Measurements from ENCODE around the gene ARMC7. TPM values are rescaled to one million over a fixed set of nuclear protein-coding genes. Genes with fewer than 3 reads are reported as not detected.
A peak's percentile ranks its signal among the peaks of the same experiment; 100 is the strongest.

The ARMC7 gene
- total and polyA plus RNA-seq, 2 of the 13 experiments (the other 11 are each of a cell fraction or from before 2014, with no cell fraction given), result 3.9 to 4.2 TPM

GRCh38 chr17:75086496-75087181 is 23.1 kb upstream of the ARMC7 start (continued):
- TF ChIP-seq ZNF687 (CRISPR knock-in tag; IDR thresholded peaks at IDR 0.05), result no peak; the same call in 1 of the 2 replicates
- TF ChIP-seq FOXO1 (CRISPR knock-in tag; IDR thresholded peaks at IDR 0.05), result no peak
- no peak for TF ChIP-seq ZNF558 (CRISPR knock-in tag; IDR thresholded peaks at IDR 0.05; ENCODE audit: borderline replicate concordance)
- TF ChIP-seq PRDM10 (CRISPR knock-in tag; IDR thresholded peaks at IDR 0.05; ENCODE audit: low read depth), result peak; percentile 74
- no peak for TF ChIP-seq ZNF44 (CRISPR knock-in tag; IDR thresholded peaks at IDR 0.05)
- peak; percentile 66; the same call in 1 of the 2 replicates for TF ChIP-seq SSRP1 (CRISPR knock-in tag; IDR thresholded peaks at IDR 0.05)
- peak; percentile 78; the same call in 1 of the 2 replicates for TF ChIP-seq GFI1 (CRISPR knock-in tag; IDR thresholded peaks at IDR 0.05; ENCODE audit: borderline replicate concordance)
- TF ChIP-seq CHD4 (IDR thresholded peaks at IDR 0.05; ENCODE audit: borderline replicate concordance, low read length), result no peak
- no peak for TF ChIP-seq KDM5B (CRISPR knock-in tag; IDR thresholded peaks at IDR 0.05; ENCODE audit: borderline replicate concordance)
- 0 out of 2 replicates have a peak, but pooled peaks have one; percentile 51 for TF ChIP-seq ZNF737 (CRISPR knock-in tag; IDR thresholded peaks at IDR 0.05; ENCODE audit: borderline replicate concordance)
- peak; percentile 61 for TF ChIP-seq CTCF (CRISPR knock-in tag; IDR thresholded peaks at IDR 0.05)
- no peak for TF ChIP-seq ATF5 (CRISPR knock-in tag; IDR thresholded peaks at IDR 0.05; ENCODE audit: low read depth)
- no peak for TF ChIP-seq ZNF224 (CRISPR knock-in tag; IDR thresholded peaks at IDR 0.05)
- TF ChIP-seq ZNF451 (CRISPR knock-in tag; IDR thresholded peaks at IDR 0.05), result no peak
- no peak for TF ChIP-seq XBP1 (CRISPR knock-in tag; IDR thresholded peaks at IDR 0.05)
- no peak for TF ChIP-seq ZNF501 (CRISPR knock-in tag; IDR thresholded peaks at IDR 0.05)
- peak; percentile 77; the same call in 1 of the 2 replicates for TF ChIP-seq ZBTB37 (CRISPR knock-in tag; IDR thresholded peaks at IDR 0.05)
